GM04504 (cell line): ENCODE data around the gene PACS2.

Experiments used
- DNase-seq: peaks from one replicate; pipeline ENCODE4 v3.0.0-alpha.2; 2012; ENCODE audit warnings: low read depth

The PACS2 gene

DNA sequence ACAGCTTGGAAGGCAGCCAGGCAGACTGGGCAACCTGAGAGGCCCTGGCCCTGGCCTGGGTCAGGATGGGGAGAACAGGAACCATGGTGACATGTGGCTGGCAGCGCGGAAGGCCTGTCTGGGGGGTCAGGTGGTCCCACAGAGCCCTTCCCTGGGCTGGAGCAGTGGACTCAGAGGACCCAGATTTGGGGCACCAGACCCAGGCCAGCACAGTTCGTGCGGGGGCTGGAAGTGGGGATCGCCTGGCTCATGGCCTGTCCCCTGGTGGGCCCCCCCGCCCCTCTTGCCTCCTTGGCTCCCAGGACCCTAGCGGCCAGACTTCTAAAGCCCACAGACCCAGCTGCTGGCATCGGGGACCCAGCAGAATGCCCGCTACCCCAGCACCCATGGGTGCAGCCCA is 126.4 kb downstream of the PACS2 start:
- DNase-seq: no peak

DNA sequence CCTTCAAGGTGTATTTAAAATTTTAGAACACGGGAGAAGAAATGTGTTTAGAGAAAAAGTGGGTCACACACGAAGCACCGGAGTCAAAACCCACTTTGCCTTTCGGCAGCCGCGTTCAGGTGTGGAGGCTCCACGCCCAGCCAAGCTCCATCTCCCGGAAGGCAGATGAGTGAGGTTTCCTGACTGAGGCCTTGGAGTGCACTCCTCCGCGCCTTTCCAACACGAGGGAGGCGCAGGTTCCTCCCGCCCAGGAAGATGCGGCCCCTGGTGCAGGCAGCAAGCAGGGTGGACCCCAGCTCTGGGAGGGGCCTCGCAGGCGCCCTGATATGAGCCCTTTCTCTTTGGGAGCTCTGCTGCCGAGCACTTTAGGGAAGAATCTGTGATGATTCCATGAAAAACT is 127.6 kb downstream of the PACS2 start:
- DNase-seq: no peak

DNA sequence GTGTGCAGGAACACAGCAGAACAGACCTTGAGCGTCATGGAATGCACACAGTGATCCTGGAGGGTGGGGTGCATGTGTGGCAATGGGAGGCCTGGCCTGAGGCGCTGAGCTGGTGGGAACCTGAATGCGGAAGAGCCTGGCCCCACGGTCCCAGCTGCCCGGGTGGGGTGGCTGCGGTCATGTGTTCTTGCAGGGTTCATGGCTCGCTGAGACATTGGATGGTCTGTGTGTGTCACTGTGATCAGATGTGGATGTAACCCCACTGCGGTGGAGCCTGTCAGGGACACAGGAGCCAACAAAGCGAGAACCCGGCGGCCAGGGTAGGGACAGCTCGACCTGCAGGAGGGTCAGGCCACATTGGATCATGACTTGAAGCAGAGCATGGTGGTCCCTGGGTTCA is 128.3 kb downstream of the PACS2 start:
- DNase-seq: no peak

DNA sequence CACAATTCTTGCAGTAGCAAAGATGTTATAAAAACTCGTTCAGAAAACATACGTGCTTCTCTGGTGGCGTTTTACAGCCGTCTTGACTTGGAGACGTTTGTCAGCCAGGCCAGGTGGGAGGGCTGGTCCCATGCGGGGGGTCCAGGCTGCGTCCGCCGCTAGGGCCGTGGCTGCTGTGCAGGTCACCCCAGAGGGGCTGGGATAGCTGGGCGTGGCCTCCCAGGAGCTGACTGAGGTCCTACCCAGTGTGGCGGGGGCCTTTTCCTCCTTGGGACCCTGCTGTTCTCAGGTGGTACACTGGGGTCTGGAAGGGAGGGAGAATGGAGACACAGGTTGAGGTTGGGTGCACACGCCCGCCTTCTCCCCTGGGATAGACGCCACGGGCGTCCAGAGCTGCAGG is 130.3 kb downstream of the PACS2 start:
- DNase-seq: no peak

DNA sequence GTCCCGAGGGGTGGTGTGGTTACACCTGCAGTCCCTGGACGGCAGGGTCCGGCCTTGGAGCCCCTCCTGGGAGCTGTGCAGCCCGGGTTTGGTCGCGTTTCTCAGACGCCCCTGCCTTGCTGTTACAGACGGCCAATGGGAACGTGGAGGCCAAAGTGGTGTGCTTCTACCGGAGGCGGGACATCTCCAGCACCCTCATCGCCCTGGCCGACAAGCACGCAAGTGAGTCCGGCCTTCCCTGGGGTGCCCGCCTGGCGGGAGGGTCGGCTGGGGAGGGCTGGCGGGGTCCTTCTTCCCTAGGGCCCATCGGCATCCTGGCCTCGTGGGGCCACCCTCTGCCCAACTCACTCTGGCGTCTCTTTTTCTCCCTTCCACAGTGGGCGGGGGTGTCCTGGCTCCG is 130.7 kb downstream of the PACS2 start:
- no peak for DNase-seq

DNA sequence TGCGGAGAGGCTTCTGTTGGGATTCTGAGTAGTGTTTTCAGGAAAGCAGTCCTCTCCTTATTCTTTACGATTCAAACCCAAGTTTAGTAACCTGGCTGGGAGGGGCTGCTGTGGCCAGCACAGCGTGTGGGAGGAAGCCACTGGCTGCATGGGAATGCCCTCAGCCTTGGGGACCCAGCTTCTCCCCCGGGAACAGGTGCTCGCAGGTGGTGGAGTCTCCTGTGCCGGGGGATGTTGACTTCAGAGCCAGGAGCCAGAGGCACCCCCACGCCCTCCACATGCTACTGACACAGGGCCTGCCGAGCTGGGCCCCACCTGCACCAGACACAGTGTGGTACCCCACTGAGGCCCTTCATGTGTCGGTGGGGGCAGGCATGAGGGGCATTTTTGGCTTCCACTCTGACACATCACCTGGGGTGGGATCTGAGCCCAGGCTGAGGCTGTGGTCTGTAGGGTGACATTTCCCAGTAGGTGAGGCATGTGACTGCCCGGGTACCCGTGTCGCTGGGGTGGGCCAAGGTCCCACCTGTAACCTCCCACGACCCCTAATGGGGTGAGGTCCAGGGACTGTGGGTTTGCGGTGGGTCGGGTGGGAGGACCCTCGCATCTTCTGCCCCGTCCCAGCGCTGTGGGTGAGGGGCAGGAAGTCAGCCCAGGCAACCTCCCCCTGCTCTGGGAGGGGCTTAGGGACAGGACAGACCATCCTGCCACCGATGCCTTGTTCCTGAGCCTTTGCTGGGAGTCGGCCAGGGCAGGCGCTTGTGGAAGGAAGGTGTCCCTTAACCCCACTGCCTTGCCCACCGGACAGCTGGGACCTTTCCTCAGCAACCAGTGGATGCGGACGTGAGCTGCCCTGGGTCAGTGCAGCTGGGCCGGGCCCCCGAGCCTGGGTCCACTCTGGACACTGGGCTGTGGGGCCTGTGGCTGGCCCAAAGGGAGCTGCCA is 131.6 kb downstream of the PACS2 start:
- no peak for DNase-seq

DNA sequence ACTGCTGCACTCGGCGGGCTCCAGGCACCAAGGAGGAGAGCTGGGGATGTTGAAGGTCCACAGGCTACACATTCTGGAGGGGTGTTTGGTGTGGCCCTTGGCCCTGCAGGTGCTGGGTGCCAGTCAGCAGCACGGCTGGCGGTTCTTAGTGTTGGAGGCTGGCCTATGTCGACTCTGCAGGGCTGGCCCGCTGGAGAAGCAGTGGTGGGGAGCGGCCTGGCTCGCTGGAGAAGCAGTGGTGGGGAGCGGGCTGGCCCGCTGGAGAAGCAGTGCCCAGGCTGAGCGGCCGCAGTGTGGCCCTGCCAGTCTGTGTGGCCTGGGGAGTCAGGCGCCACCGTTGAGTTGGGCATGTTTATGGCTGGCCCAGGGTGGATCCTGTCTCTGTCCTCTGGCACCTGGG is 132.4 kb downstream of the PACS2 start:
- no peak for DNase-seq
